Glomerular visceral epithelial cell (primary cell): Measurements from ENCODE around the gene AGTRAP.

ENCODE experiments used
- DNase-seq: peaks from one replicate; pipeline ENCODE4 v3.0.0-alpha.2; 2016; ENCODE audit errors: extremely low spot score

The AGTRAP gene

DNA sequence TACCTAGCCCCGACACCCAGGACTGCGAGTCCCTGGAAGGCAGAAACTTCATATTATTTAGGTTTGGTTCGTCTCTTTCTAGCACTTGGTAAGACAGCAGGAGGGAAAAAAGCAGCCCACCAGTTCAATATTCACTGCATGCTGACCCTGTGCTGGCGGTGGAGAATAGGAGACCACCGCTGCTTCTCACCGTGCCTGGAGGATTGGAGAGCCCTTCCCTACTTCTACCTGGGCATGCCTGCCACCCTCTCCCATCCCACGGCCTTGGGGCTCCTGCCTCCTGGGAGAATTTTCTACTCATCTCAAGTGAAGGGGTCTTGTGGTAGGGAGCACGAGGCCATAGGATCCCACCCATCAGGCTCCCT is 64.4 kb downstream of the AGTRAP start:
- DNase-seq, result no peak
